Measurements from ENCODE around the gene HEPHL1. TPM values are rescaled to one million over a fixed set of nuclear protein-coding genes. Genes with fewer than 3 reads are reported as not detected.

Gene HEPHL1
- total RNA-seq, 1 donor from 2014 or later = not detected

DNA sequence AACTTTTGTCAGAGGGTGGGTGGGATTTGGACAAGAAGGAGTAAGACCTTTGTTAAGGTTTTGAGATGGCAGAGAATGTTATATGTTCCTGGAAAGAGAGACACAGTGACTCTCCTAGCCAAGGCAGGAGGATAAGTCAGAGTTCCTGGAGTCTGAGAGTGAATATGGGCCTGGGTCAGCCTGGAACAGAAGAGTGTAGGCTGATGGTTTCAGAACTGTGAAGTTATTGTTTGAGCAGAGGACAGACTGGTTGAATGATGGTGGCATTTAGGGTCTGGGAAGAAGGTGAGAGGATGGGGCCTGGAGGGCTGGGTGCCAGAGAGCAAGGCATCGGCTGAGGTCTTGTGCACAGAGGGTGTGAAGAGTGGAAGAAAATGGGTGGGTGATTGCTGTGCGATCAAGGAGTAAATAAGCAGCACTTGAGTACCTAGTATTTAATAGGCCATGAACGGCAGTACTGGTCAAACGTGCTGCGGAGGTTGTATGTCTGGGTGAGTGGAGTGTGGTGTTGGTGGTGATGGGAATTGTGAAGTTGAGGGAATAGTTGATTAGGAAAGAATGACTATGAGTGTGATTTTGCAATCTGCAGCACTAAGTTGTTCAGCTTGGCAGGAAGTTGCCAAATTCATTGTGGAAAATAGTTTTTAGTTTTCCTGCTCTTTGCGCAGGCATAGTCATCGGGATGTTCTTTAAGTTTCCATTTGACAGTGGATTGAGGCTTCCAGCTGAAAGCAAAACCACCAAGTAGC, 109.3 kb downstream of the HEPHL1 start:
- Mint-ChIP-seq H3K9me3 (ENCODE audit: low read depth) (no peaks in the 10 kb centered on the region), H3K27me3 (ENCODE audit: low read depth) (no peaks in the 10 kb centered on the region), H3K4me3 (ENCODE audit: unreplicated experiment) (no peak overlapping the region), H3K4me1 (ENCODE audit: low read depth) (peaks cover 38% of the 10 kb centered on the region), H3K36me3 (ENCODE audit: low read depth) (no peaks in the 10 kb centered on the region), H3K27ac (ENCODE audit: unreplicated experiment) (no peak overlapping the region)
- TF ChIP-seq, protein P1, sequence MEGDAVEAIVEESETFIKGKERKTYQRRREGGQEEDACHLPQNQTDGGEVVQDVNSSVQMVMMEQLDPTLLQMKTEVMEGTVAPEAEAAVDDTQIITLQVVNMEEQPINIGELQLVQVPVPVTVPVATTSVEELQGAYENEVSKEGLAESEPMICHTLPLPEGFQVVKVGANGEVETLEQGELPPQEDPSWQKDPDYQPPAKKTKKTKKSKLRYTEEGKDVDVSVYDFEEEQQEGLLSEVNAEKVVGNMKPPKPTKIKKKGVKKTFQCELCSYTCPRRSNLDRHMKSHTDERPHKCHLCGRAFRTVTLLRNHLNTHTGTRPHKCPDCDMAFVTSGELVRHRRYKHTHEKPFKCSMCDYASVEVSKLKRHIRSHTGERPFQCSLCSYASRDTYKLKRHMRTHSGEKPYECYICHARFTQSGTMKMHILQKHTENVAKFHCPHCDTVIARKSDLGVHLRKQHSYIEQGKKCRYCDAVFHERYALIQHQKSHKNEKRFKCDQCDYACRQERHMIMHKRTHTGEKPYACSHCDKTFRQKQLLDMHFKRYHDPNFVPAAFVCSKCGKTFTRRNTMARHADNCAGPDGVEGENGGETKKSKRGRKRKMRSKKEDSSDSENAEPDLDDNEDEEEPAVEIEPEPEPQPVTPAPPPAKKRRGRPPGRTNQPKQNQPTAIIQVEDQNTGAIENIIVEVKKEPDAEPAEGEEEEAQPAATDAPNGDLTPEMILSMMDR (IDR thresholded peaks at IDR 0.05) = no peak
- no peak for DNase-seq (ENCODE audit: low spot score)

DNA sequence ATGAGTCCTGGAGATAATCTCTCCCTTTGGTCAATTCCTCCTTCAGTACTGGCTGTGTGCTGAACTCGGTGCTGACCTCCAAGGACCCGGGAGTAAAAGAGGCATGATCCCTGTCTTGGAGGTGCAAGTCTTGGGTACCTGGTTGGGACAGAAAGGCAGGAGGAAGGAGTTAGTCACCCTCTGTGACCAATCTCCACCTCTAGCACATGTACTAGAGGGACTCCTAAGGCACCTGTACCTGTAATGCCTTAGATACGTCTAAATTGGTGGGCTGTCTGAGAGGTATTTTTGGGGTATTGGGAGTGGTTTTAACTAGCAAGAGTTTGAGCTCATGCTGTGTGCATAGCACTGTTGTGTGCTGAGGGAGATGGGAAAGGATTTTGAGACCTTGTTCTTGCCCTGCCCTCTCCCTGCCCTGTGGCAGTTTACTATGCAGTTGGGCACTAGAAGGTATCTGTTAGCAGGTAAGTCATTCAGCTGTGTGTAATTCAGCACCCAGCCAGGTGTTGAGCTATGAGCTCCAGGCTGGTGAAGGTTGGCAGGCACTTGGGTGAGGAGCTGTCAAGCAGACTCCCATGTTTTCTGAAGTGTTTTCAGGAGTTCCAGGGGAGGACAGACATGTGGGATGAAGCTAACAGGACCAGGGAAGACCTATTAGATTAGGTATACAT, 110.0 kb downstream of the HEPHL1 start:
- H3K4me3 Mint-ChIP-seq (ENCODE audit: unreplicated experiment) = no peak overlapping the region
- H3K9me3 Mint-ChIP-seq (ENCODE audit: low read depth) = no peaks in the 10 kb centered on the region
- DNase-seq (ENCODE audit: low spot score) = no peak
- no peaks in the 10 kb centered on the region for H3K36me3 Mint-ChIP-seq (ENCODE audit: low read depth)
- H3K27me3 Mint-ChIP-seq (ENCODE audit: low read depth) = no peaks in the 10 kb centered on the region
- peaks cover 45% of the 10 kb centered on the region for H3K4me1 Mint-ChIP-seq (ENCODE audit: low read depth)
- H3K27ac Mint-ChIP-seq (ENCODE audit: unreplicated experiment) = no peak overlapping the region
- TF ChIP-seq, protein P1 (IDR thresholded peaks at IDR 0.05) = no peak

DNA sequence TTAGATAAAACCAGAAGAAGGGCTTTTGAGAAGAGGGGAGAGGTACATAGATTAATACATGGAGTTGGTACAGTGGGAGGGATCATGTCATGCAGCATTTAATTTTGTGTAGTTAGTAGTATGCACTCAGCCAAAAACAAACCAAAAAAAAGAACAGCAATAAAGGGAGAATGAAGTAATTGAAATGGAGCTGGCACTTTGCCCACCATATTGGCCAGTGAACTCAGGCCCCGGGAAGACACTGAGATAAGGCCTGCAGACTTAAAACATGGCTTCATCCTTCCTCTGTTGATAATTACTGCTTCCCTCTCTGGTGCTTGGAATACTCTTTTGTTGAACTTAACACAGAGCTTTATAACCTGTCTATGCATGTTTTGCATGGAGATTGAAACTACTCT, 110.6 kb downstream of the HEPHL1 start:
- H3K27me3 Mint-ChIP-seq (ENCODE audit: low read depth) = no peaks in the 10 kb centered on the region
- peaks cover under 1% of the 10 kb centered on the region for H3K36me3 Mint-ChIP-seq (ENCODE audit: low read depth)
- TF ChIP-seq, protein P1 (IDR thresholded peaks at IDR 0.05) = no peak
- no peak overlapping the region for H3K27ac Mint-ChIP-seq (ENCODE audit: unreplicated experiment)
- no peak overlapping the region for H3K4me3 Mint-ChIP-seq (ENCODE audit: unreplicated experiment)
- H3K4me1 Mint-ChIP-seq (ENCODE audit: low read depth) = peaks cover 51% of the 10 kb centered on the region
- DNase-seq (ENCODE audit: low spot score) = no peak
- peaks cover under 1% of the 10 kb centered on the region for H3K9me3 Mint-ChIP-seq (ENCODE audit: low read depth)

DNA sequence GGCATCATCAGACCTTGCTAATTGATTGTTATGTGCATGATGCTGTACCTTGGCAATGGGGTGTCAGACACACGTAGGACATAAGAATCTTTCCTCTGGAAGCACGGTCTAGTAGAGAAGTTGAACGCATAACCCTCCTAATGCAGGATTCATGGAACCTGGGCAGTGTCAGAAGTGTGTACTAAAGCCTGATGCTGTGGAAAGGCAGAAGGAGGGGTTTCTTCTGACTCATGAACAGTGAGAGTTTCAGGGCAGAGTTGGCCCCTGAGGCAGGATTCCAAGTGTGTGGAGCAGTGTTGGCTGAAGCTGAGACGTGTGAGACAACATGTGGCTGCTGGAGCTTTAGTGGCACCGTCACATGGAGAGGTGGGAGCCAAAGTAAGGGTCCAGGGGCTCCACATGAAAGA, 111.0 kb downstream of the HEPHL1 start:
- TF ChIP-seq, protein P1 (IDR thresholded peaks at IDR 0.05) = no peak
- Mint-ChIP-seq H3K4me1 (ENCODE audit: low read depth) (peaks cover 53% of the 10 kb centered on the region), H3K36me3 (ENCODE audit: low read depth) (peaks cover 2% of the 10 kb centered on the region), H3K27ac (ENCODE audit: unreplicated experiment) (no peak overlapping the region), H3K4me3 (ENCODE audit: unreplicated experiment) (no peak overlapping the region), H3K9me3 (ENCODE audit: low read depth) (peaks cover 3% of the 10 kb centered on the region), H3K27me3 (ENCODE audit: low read depth) (no peaks in the 10 kb centered on the region)
- no peak for DNase-seq (ENCODE audit: low spot score)

DNA sequence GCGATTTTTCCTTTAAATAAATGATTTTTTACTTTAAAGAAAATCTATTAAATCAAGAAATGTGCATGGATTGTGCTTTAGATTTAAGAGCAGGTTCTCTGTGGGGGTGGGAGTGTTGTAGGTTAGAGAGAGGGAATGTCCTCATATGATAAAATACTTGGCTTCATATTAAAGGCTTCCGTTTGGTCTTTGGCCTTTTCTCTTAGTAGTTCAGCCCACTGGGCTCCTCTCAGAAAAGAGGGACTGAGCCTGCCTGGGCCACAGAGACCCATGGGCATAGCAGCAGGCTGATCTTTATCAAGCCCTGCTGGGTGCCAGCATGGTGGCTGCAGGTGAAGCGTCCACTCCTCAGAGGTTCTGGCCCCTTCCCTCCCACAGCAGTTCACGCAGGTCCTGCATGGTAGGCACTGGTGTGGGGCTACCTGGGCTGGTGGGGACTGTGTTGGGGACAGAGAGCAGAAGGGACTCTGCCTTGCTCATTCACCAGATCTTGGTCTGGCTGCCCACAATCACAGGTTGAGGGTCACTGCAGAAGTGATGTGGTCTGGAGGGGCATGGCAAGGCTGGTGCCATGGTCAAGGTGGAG, 111.8 kb downstream of the HEPHL1 start:
- H3K27ac Mint-ChIP-seq (ENCODE audit: unreplicated experiment) = no peak overlapping the region
- TF ChIP-seq, protein P1 (IDR thresholded peaks at IDR 0.05) = no peak
- H3K36me3 Mint-ChIP-seq (ENCODE audit: low read depth) = peaks cover 2% of the 10 kb centered on the region
- no peaks in the 10 kb centered on the region for H3K27me3 Mint-ChIP-seq (ENCODE audit: low read depth)
- DNase-seq (ENCODE audit: low spot score) = no peak
- no peak overlapping the region for H3K4me3 Mint-ChIP-seq (ENCODE audit: unreplicated experiment)
- H3K4me1 Mint-ChIP-seq (ENCODE audit: low read depth) = peaks cover 49% of the 10 kb centered on the region
- H3K9me3 Mint-ChIP-seq (ENCODE audit: low read depth) = peaks cover 3% of the 10 kb centered on the region

Measured in chondrocyte (in vitro differentiated cells).